NCI-H226 (cell line): Measurements from ENCODE around the gene SPO11.

Experiments
- DNase-seq: peaks from one replicate; pipeline ENCODE4 v3.0.0-alpha.2; 2015

SPO11 gene

DNA sequence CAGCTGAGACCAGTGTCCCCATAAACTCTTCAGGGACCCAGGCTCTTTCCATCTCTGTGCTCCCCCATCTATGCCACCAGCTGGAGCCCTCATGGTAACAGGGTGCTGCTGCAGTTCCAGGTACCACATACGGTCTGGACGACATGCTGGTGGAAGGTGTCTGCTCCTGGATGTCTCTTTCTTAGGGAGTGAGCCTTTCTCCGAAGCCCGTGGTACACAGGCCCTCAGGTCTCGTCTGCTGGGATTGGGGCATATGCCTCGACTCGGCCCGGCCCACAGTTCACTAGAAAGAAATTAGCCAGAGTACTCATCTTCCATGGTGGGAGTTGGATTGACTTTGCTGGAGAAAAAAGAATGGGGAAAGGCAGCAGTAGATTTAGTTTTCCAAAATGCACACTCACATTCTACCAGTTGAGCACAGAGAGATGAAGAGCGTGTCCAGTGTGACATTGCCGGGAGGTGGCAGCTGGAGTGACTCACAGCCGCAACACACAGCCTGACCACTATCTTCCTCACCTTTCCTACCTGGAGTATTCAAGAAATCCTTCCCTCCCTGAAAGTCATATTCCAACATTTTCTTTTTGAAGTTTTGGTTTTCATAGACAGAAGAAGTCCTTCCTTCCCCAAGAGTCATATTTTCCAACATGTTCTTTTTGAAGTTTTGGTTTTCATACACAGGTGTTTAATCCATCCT lies 18.6 kb upstream of the SPO11 start:
- no peak for DNase-seq

DNA sequence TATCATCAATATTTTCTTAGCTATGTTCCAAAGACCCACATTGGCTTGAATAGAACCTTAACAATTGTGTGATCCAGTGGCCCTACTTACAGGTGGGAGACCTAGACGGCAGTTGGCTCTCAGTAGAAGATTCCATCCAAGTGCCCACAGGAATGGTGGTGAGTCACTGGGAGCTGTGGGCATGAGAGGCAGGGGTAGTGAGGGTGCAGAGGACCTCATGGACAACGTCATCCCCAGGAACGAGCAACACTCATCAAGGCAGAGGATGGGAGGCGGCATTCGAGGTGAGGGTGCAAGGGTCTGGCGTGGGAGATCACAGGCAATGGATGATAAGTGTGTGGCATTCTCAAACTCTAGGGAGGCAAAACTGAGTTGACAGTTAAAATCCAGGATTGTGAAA lies 17.5 kb upstream of the SPO11 start:
- no peak for DNase-seq

DNA sequence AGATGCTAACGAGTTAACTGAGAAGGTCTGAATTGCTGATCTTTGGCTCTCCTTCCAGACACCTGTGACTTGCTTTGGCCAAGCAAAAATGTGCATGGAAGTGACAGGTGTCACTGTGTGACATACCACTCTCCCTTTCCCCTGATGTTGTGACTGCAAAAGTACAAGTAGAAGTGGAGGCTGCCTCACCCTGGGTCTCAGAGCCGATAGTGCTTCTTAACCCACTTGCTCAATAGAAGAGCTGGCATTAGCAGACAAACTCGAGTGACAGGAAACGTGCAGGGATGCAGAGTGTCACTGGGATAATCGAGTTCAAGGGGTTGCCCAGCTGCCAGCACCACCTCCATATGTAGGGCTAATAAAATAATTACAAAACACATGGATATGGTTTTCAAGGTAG lies 16.4 kb upstream of the SPO11 start:
- DNase-seq, result no peak

DNA sequence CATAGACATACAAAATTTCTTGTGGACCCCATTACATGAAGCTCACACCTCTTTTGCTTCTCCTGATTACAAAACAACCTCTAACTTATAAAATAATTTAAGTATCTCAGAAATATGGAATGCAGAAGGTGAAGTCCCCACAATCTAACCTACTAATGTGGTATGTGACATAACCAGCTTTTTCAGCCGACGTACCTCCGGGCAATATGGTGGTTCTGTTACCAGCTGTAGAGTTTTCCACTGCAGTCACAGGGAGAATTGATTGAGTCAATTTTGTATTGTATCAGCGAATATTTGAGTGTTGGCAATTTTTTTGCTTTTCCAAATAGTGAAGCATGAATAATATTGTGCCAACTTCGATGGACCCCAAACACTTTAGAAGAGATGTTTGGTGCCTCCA lies 15.7 kb upstream of the SPO11 start:
- DNase-seq, result no peak

DNA sequence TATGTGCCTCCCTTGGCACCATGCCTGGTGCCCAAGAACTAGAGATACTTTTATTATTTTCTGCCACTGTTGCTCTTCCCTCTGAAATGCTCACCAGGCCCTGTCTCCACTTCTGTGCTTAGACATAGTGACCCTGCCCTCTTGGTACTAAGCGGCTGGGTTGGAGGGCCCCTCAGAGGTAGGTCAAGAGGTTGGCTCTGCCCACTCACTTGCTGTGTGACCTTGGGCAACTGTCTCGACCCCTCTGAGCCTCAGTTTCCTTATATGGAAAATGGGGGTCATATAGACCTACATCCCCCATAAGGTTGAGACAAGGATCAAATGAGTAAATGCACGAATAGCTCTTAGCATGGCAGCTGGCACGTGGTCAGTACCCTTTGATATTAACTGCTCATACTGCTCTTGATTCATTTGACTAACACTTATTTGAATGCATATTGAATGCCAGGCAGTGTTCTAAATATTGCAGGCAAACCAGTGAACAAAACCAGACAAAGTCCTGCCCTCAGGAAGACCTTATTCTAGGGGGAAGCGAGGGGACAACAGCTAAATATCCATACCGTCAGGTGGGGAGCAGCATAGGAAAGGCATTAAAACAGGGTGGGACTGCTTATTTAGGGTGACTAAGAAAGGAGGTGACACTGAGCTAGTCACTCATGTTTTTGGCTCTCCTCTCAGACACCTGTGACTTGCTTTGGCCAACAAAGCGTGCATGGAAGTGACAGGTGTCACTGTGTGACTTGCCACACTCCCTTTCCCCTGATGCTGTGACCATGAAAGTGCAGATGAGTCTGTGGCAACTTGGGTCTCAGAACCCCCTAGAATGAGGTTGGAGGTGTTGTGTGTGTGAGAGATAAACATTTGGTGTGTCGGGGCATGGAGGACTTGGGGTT lies 14.3 kb upstream of the SPO11 start:
- no peak for DNase-seq

DNA sequence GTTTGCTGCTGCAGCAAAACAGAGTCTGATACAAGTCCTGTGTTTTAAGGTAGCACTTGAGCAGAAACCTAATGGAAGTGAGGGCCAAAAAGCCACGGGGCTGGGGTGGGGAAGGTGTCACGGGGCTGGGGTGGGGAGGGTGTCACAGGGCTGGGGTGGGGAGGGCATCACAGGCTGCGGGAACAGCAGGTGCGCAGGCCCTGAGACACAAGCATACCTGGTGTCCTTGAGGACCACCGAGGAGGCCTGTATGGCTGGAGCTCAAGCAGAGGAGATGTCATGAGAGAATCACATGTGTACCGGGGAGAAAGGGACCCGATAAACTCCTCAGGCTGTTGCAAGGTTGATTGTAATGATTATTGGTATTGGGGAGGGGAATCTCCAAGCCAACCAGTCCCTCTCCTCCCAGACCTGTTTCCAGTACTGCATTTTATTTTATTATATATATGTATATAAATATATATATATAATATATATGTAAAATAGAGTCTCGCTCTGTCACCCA lies 13.6 kb upstream of the SPO11 start:
- DNase-seq, result no peak

DNA sequence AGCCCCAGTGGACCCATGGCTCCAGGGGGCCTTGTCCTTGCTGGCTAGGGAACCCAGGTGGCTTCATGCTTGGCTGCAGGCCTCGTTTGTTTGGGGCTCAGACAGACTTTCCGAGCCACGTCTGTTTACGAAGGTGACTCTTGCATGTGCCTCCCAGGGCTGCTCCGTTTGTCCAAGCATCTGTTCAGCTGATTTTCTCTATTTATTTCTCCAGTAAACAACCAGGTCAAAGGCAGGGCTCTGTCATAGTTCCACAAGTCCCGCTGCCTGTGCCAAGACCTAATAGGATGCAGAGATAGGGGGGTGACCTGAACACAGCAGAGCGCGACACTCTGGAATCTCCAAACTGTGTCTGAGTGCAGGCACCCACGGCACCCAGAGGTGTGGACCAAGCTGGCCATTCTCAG lies 12.8 kb upstream of the SPO11 start:
- DNase-seq, result no peak

DNA sequence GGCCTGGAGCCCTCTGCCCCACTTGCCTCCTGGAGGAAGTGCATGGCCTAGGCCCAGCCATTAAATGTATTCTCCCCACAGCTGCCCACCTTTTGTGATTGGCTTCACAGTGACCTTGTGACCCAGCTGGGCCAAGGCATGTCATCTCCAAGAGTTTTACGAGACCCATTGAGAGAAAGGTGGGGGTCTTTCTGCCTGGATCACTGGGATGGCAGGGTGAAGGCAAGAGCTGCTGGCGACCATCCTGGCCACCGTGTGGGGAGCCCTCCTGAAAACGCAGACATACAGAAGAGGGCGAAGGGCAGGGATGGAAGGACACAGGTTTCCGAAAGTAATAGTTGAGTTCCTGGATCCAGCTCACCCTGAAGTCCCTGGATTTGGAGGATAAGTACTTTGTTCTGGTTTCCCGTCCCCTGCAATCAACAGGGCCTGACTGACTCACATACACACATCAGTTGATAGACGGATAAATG lies 12.3 kb upstream of the SPO11 start:
- DNase-seq, result no peak

DNA sequence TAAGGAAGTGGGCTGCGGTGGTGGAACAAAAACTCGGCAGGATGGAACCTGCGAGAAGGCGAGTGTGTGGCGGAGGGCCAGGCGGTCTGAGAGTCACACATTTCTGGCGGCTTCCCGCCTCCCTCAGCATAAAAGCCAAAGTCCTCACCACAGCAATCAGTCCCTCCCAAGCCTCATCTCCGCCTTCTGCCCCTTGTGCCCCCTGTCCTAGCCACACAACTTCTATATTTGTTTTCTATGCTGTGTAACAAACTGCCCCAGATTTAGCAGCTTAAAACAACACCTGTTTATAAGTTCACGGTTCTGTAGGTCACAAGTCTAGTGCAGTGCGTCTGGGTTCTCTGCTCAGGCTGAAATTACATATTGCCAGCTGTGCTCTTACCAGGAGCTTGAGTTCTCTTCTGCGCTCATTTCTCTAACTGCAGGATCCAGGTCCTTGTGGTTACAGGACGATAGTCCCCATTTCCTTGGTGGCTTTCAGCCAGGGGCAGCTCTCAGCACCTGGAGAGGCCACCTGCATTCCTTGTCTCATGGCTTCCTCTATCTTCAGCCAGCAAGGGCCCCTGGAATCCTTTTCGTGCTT lies 11.7 kb upstream of the SPO11 start:
- DNase-seq, result no peak

DNA sequence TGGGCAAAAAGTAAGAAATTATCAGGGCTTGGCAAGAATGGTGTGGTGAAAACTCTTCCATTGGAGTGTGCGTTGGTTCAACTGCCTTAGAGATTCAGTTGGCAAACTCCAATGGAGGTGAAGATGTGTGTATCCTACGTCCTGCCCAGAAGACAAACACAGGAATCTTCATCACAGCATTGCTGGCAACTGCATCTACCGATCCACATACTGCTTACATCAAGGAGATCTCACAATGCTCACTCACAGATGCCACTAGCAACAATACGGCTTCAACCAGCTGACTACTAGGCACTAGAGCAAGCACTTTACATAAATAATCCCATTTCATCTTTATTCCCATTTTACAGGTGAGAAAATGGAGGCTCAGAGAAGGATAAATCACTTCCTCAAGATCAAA lies 10.0 kb upstream of the SPO11 start:
- DNase-seq, result no peak

DNA sequence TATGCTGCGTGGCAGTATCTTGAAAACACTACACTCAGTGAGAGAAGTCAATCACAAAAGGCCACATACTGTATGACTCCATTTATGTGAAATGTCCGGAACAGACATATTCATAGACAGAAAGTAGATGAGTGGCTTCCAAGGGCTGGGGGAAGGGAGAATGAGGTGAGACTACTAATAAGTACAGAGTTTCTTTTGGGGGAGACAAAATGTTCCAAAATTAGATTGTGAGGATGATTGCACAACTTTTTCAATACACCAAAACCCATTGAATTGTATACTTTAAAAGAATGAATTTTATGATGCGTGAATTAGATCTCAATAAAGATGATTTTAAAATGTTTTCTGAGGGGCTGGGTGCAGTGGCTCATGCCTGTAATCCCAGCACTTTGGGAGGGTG lies 9.2 kb upstream of the SPO11 start:
- no peak for DNase-seq

DNA sequence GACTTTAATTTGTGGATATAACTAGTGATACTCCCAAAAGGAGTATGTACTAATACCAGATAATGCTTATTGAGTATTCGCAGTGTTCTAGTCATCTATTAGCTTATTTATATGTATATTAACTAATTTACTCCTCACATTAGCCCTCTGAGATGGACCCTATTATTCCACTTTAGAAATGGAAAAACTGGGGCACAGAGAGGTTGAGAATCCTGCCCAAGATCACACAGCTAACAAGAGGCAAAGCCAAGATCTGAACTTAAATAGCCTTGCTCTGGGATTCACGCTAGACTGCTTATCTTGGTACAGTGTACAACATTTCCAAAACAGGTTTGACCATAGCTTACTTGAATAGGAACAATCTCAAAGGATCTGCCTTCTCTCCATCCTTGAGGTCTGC lies 8.5 kb upstream of the SPO11 start:
- DNase-seq, result no peak

DNA sequence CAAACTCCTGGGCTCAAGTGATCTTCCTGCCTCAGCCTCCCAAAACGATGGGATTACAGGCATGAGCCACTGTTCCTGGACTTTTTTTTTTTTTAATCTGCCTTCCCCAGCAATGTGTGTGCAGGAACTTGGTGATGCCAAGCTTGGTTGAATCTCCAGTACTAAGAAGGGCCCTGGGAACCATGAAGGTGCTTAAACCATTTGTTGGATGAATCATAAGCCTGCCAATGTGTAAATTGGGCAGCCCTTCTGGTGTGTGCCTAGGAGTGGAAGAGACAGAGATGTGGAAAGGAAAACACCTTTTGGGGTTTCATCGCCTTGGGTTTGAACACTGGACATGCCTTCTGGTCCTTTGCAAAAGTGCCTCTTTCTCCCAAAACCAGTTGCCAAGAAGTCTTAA lies 7.1 kb upstream of the SPO11 start:
- no peak for DNase-seq

DNA sequence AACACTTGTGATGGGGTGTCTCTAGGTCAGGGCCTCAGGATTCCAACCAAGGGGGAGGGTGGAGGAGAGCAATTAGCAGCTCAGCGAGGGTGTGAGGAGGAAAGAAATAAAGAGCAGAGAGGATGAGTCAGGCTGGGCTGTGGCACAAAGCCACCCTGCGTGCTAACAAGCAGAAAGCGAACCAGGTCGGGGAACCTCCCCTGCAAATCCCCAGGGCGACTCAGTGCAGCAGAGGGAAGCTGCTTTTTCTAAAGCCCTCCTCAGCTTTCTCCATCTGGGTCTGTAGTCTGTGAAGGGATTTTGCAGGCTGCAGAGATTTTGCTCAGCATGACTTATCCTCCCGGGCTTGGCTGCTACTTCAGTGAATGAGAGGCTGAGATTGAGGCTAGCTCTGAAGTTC lies 6.6 kb upstream of the SPO11 start:
- DNase-seq, result peak; percentile 50

DNA sequence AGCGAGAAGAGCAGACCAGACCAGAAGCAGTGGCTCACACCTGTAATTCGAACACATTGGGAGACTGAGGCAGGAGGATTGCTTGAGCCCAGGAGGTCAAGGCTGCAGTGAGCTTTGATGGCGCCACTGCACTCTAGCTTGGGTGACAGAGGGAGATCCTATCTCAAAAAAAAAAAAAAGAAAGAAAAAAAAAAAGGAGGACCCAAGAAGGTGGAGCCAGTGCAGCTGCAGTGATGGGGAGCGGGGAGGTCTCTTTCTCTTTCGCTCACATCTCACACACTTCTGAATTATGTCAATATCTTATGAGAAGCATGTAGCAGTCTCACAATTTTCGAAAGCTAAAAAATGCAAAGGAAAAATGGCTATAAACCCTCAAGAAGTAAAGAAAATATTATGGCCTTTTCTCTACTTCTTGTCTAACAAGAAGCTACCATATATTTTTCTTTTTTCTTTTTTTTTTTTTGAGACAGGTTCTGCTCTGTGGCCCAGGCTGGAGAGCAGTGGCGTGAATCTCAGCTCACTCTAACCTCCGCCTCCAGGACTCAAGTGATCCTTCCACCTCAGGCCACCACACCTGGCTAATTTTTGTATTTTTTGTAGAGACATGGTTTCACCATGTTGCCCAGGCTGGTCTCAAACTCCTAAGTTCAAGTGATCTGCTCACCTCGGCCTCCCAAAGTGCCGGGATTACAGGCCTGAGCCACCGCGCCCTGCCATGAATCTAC lies 3.8 kb upstream of the SPO11 start:
- DNase-seq, result no peak

DNA sequence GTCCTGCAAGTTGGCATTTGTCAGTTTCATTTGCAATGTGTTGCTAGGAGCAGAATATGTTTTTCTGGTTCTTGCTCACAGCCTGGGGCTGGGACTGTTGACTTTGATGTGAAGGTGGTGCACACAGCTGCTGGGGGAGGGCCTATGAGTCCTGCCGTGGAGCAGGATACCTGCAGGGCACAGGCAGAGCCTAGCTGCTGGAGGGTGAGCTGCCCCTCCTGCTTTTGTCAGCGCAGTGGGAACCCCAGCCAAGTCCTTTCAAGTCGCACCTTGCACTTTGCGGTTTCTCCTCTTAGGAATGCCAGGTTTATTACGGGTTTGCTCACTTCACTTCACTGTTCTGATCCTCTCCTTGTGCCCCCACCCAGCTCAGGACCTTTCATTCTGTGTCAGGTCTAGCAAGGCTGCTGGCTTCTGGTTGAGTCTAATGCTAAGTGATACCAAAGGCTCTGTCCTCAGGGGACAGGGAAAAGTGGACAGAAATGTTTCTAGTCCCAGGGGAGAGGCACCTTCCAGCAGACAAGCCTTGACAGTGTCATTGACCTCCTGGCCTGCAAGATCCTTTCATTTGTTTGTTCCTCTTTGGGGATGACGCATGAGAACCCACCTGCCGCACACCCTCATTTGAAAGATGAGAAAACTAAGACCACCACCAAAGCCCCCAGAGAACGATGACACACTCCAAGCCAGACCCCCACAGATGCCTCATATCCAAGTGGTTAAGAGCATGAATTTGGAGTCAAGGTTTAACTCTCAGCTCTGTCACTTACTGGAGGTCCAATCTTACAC lies 2.7 kb upstream of the SPO11 start:
- DNase-seq, result no peak

DNA sequence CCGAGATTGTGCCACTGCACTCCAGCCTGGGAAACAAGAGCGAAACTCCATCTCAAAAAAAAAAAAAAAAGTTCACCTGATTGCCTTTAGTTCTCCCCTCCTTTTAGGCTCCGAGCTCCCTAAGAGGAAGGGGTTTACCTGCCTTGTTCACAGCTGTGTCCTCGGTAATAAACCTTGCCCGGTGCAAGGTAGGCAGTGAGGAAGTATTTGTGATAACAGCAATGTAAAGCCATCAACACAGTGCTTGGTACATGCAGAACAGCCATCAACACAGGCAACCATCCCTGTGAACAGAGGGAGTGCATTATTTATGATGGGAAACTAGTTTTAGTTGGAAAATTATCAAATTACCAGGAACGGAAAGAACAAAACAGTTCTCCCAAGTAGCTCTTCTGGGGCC lies 1.8 kb upstream of the SPO11 start:
- no peak for DNase-seq

DNA sequence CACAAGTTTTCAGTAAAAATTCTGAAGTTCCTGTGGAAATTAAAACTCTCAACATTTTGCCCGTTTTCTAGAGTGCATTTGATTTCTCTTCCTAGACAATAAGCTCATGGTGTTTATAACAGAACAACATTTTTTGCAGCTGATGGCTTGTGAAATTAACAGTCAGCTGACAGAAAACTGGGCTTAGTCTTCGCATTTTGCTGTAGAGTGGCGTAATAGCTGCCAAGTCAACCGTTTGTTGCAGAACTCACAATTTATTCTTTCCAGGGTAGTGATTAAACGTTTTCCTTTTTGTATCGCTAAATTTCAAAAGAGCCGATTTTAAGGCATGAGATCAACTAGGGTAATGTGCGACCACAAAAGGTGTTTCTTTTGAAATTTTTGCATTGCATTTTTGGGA lies 1.4 kb downstream of the SPO11 start:
- no peak for DNase-seq

DNA sequence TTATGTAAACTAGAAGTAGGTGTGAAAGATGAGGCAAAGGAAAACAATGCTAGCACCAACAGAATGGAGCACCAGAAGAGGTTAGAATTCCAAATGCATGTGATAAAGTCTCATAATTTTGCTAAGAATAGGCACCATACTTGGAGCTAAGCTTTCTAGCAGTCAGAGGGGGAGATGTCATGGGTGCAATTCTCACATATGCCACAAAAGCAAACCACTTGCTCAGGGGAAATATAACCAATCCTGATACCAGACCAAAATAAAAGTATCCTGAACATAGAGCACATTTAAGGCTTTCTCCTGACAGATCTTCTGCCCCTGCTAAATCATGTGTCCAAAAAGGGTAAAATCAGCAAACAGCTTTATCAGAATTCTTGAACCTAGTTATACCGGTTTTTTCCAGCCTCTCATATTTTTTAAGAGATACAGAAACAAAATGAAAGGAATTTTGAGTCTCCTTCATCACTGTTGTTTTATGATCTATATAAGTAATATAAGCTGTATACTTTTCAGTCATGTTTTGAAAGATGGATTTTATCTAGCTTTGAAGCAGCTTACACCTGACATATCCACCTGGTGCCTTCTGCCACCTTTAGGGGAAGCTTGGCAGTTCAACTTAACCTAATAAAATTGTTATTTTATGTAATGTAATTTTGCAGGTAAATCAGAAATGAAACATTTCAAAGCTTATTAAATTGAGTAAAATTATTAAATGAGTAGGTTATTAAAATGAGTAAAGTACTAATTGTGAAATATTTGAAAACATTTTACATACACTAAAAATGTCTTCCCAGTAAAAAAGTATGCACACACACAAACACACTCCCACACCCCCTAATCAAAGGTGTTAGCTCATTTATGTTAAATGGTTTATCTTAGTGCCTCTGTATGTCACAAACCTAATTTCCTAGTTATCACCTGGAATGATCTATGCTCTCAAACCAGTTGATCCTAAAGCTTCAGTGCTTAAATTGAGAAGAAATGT lies 2.8 kb downstream of the SPO11 start:
- no peak for DNase-seq

DNA sequence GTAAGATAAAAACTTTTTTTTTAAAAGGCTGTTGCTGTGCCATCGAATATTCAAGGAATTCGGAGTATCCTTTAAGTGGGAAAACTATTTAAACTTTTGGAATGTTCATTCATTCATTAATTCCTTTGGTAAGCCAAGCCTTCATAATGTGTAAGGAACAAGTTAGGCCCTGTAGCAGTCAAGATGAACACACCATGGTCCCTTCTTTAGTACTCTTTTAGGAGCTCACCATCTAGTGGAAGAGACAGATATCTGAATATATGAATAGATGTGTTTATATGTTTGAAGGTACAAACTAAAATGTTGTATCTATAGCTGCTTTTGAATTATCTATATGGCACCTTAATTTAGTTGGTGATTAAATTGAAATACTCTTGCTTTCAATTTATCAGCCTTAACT lies 5.8 kb downstream of the SPO11 start:
- no peak for DNase-seq

DNA sequence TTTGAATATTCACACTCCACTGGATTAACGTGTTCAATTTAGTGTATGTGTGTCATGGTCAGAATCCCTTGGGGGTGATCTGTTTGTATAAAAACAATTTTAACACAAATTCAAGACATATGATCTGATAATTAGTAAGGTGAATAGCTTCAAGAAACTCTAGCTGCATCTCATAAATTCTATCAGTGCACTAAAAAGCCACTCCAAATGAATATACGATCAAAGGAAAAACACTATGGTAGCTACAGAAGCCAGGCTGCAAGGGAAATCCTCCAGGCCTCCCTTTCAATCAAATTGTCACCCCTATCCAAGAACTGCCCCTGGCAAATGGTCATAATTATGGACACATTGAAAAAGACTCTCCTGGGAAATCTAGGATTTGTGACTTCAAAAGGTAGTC lies 12.1 kb downstream of the SPO11 start:
- no peak for DNase-seq
